Neural progenitor cell (in vitro differentiated cells): ENCODE data around the gene KLF11.

ENCODE experiments used
- CTCF ChIP-seq: fragments of 200-600 bp; sonication (generic); IDR thresholded peaks from 2 replicates; pipeline ENCODE4 v1.5.1; 2017; ENCODE audit warnings: antibody characterized with exemption, mild to moderate bottlenecking
- EZH2phosphoT487 ChIP-seq: fragments of 200-600 bp; sonication (generic); IDR thresholded peaks from 2 replicates; pipeline ENCODE4 v1.6.1; 2017; ENCODE audit warnings: antibody characterized with exemption

GRCh38 chr2:10027660-10028330 lies 15.6 kb upstream of the KLF11 start:
- TF ChIP-seq CTCF (no peak), EZH2phosphoT487 (no peak)
